Gastrocnemius medialis (tissue), 4 donors: ENCODE data around the gene ACVR2A. TPM values are rescaled to one million over a fixed set of nuclear protein-coding genes. Genes with fewer than 3 reads are reported as not detected.
A peak's percentile ranks its signal among the peaks of the same experiment; 100 is the strongest.

Source experiments
- ATAC-seq, 2 donors: fragments of 150-250 bp; one replicate each; pipeline ENCODE4 v1.9.1; 2016
- DNase-seq, 2 donors: peaks; one replicate each; pipeline ENCODE4 v3.0.0-alpha.2; 2019
- H3K27ac ChIP-seq, 4 donors: fragments of 200-600 bp; sonication (generic); 1 replicate in 1 of 4; 2 replicates in 3 of 4; pipeline ENCODE4 v1.5.1; 2016 to 2018; ENCODE audit warnings: mild to moderate bottlenecking in 2 of 4, moderate library complexity in 1 of 4
- H3K27me3 ChIP-seq, 3 donors: fragments of 200-600 bp; sonication (generic) in 2 of 3; 1 replicate in 1 of 3; 2 replicates in 2 of 3; pipeline versions ENCODE4 v1.5.1 to v1.6.0; 2016 to 2019; ENCODE audit warnings: mild to moderate bottlenecking in 1 of 3, moderate library complexity in 1 of 3
- H3K36me3 ChIP-seq, 2 donors: fragments of 200-600 bp; sonication (generic) in 1 of 2; one replicate each; pipeline ENCODE4 v1.5.1; 2017 to 2018
- H3K4me1 ChIP-seq, 2 donors: fragments of 200-600 bp; sonication (generic) in 1 of 2; one replicate each; pipeline ENCODE4 v1.5.1; 2016 to 2017; ENCODE audit warnings: mild to moderate bottlenecking in 2 of 2
- H3K4me3 ChIP-seq, 4 donors: fragments of 200-600 bp; sonication (generic) in 3 of 4; 1 replicate in 1 of 4; 2 replicates in 3 of 4; pipeline ENCODE4 v1.5.1; 2016 to 2019; ENCODE audit warnings: mild to moderate bottlenecking in 2 of 4
- H3K9me3 ChIP-seq, 3 donors: fragments of 200-600 bp; sonication (generic) in 2 of 3; 1 replicate in 1 of 3; 2 replicates in 2 of 3; pipeline ENCODE4 v1.5.1; 2016 to 2019
- POLR2A ChIP-seq, 2 donors: fragments of 450-650 bp; IDR thresholded peaks; one replicate each; pipeline ENCODE4 v1.6.1; 2017; ENCODE audit warnings: antibody characterized with exemption in 2 of 2, mild to moderate bottlenecking in 2 of 2, moderate library complexity in 2 of 2
- in situ Hi-C, 4 donors: fragments of 200-750 bp; cut with MboI; loops; one replicate each; pipeline versions ENCODE4 v1.15.0 to v1.8.0; 2017; ENCODE audit warnings: low sequenced_read_pairs in 4 of 4
- intact Hi-C: fragments of 100-400 bp; cut with DNase I; formaldehyde crosslinking; loops from one replicate; pipeline ENCODE4 v1.15.1; 2023; ENCODE audit warnings: low total_unique reads
- total RNA-seq, 4 donors: library from RNA; depleted of rRNA; stranded (reverse); fragments of >200 nt; gene quantifications; one replicate each; pipeline versions ENCODE4 v1.1.0 to v1.2.3, GENCODE V29; 2016
- TF ChIP-seq, protein P1 (sequence below), 5 experiments: fragments of 450-650 bp in 3 of 5; fragments of 200-600 bp in 2 of 5; sonication (generic) in 2 of 5; IDR thresholded peaks in 4 of 5; conservative IDR thresholded peaks in 1 of 5; 1 replicate in 4 of 5; 2 replicates in 1 of 5; pipeline ENCODE4 v1.5.1; 2016 to 2019; ENCODE audit warnings: antibody characterized with exemption in 5 of 5, mild to moderate bottlenecking in 3 of 5, moderate library complexity in 3 of 5

The ACVR2A gene
- total RNA-seq, 4 donors from 2014 or later: 6.6 to 10.6 (median 7.5) TPM

DNA sequence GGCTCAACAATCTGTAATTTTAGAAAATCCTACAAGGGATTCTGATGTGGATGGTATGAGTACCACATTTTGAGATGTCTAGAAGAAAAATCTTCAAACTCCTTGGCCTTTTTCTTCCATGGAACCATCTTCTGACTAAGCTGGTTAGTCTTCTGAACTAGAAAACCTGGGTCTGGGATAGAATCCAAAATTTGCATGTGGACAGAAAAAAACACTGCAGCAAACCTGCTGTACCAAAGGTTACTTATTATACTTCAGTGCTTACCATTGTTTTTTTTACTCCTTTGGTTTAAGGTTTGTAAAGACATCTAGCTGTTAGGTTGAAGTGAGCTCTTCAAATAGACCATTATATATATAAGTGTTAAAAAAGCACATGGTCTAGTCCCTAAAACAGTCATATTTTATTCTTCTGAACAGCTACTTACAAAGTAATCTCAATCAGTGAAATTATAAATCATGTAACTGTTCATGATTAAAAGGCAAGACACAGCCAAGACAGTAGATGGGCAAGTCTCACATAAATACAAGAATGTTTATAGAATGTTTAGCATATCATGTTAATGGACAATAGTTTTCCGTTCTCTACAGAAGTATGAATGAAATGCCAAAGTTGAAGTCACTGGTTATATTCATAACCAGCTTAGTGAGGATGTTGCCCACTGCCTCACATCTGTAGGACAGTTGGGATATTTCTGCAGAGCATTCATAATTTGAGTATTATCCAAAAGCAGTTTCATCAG, 90.2 kb downstream of the ACVR2A start:
- TF ChIP-seq, protein P1, sequence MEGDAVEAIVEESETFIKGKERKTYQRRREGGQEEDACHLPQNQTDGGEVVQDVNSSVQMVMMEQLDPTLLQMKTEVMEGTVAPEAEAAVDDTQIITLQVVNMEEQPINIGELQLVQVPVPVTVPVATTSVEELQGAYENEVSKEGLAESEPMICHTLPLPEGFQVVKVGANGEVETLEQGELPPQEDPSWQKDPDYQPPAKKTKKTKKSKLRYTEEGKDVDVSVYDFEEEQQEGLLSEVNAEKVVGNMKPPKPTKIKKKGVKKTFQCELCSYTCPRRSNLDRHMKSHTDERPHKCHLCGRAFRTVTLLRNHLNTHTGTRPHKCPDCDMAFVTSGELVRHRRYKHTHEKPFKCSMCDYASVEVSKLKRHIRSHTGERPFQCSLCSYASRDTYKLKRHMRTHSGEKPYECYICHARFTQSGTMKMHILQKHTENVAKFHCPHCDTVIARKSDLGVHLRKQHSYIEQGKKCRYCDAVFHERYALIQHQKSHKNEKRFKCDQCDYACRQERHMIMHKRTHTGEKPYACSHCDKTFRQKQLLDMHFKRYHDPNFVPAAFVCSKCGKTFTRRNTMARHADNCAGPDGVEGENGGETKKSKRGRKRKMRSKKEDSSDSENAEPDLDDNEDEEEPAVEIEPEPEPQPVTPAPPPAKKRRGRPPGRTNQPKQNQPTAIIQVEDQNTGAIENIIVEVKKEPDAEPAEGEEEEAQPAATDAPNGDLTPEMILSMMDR (IDR thresholded peaks at IDR 0.05 in 4 of 5, conservative IDR thresholded peaks at IDR 0.05 in 1 of 5): no peak
- no peak for TF ChIP-seq POLR2A (IDR thresholded peaks at IDR 0.05)
- H3K27me3 ChIP-seq: no peaks in the 10 kb centered on the region
- peaks cover 4 to 10% of the 10 kb centered on the region in 2 donors for H3K4me1 ChIP-seq
- in situ Hi-C loops: loop anchor here (5.0 to 25.0 kb wide), 4 partner anchors 560 to 1052 kb away; no protein-coding TSS in a partner anchor
- DNase-seq (no peak), ATAC-seq (no peak)
- peaks cover 0 to 30% of the 10 kb centered on the region in 2 donors for H3K36me3 ChIP-seq
- no peaks in the 10 kb centered on the region for H3K9me3 ChIP-seq
- H3K27ac ChIP-seq: no peak overlapping the region
- no peak overlapping the region for H3K4me3 ChIP-seq
- intact Hi-C loops: no loop called here

DNA sequence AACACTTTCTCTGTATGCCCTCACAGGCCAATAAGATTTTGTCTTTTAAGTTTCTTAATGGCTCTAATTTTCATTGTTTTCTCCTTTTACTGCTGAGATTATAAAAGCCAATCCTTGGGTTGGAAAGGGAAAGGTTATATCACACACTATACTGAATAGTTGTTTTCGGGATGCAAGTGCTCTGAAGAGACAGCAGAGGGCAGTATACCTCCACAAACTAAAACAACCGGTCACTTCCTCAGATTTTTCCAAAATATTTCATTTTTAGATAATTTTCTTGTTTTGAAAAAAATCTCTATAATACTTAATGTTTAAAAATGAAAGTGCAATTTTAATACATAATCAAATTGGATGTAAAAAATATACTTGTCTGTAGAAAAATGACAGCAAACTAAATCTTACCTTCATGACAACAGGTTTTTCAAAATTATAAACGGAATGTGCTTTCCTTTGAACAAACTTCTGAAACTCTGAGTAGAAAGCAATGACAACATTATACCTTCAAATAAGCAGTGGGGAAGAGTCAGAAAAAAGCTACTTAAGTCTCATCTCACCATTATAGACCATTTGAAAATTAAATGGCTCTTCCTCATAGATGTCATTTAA, 93.0 kb downstream of the ACVR2A start:
- ATAC-seq: peak in 1 of 2 donors; percentile 64
- no peaks in the 10 kb centered on the region for H3K9me3 ChIP-seq
- TF ChIP-seq POLR2A (IDR thresholded peaks at IDR 0.05): no peak
- TF ChIP-seq, protein P1 (IDR thresholded peaks at IDR 0.05 in 4 of 5, conservative IDR thresholded peaks at IDR 0.05 in 1 of 5): peak; percentile 73 to 89 (median 80)
- no peaks in the 10 kb centered on the region for H3K27me3 ChIP-seq
- H3K27ac ChIP-seq: no peak overlapping the region
- H3K4me1 ChIP-seq: peaks cover 1 to 3% of the 10 kb centered on the region in 2 donors
- intact Hi-C loops (loop anchor here (1.0 kb wide), 2 partner anchors 571 to 1052 kb away; no protein-coding TSS in a partner anchor), in situ Hi-C loops (loop anchor here (5.0 to 25.0 kb wide), 4 partner anchors 557 to 1049 kb away; no protein-coding TSS in a partner anchor)
- DNase-seq: no peak
- H3K4me3 ChIP-seq: no peak overlapping the region
- peaks cover 5 to 27% of the 10 kb centered on the region in 2 donors for H3K36me3 ChIP-seq

DNA sequence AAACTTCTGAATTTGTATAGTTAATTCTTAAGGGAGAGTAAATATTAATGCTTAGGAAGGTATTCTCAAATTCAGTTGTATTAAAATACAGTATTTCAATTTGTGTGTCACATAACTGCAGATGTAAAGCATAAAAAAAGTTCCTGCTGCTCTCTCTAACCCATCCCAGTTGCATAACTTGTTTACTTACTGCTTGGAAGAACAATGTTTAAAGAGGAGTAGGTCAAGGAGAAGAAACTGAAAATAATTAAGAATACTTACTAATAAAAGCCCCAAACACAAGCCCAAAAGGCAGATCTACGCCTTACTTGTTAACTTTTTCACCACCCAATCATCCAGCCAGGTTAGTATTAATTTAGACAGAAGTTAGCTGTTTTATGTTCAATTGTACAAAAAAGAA, 94.5 kb downstream of the ACVR2A start:
- Histone ChIP-seq H3K27me3 (no peaks in the 10 kb centered on the region), H3K9me3 (no peaks in the 10 kb centered on the region), H3K4me1 (peaks cover 0 to 2% of the 10 kb centered on the region in 2 donors), H3K36me3 (peaks cover 5 to 22% of the 10 kb centered on the region in 2 donors), H3K4me3 (no peak overlapping the region), H3K27ac (peak overlapping the region in 1 of 4 donors; percentile 27)
- DNase-seq (no peak), ATAC-seq (no peak)
- intact Hi-C loops (no loop called here), in situ Hi-C loops (loop anchor here (5.0 to 25.0 kb wide), 4 partner anchors 555 to 1048 kb away; no protein-coding TSS in a partner anchor)
- TF ChIP-seq, protein P1 (IDR thresholded peaks at IDR 0.05 in 4 of 5, conservative IDR thresholded peaks at IDR 0.05 in 1 of 5): no peak
- TF ChIP-seq POLR2A (IDR thresholded peaks at IDR 0.05): no peak

DNA sequence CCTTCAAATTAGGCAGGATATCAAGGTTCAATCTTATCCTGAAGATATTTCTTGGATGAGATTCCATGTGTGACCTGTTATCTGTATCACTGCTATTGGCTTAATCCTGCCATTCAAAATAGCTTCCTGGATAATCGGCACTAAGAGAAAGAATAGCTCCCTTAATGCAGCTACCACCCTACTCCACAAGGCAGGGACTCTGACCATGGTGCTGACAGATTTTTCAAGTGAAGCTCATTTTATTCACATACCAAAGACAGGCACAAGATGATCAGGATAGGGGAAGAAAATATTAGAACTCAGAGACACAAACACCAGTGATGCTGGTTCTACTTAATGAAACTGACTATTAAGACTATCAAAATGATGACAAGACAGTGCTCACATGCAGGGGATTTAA, 100.8 kb downstream of the ACVR2A start:
- Histone ChIP-seq H3K4me3 (no peak overlapping the region), H3K27ac (no peak overlapping the region), H3K36me3 (peaks cover 9 to 29% of the 10 kb centered on the region in 2 donors), H3K4me1 (no peaks in the 10 kb centered on the region), H3K9me3 (no peaks in the 10 kb centered on the region), H3K27me3 (no peaks in the 10 kb centered on the region)
- TF ChIP-seq, protein P1 (IDR thresholded peaks at IDR 0.05 in 4 of 5, conservative IDR thresholded peaks at IDR 0.05 in 1 of 5): no peak
- in situ Hi-C loops (loop anchor here (25.0 kb wide), 1 partner anchor 1042 kb away; no protein-coding TSS in a partner anchor), intact Hi-C loops (no loop called here)
- DNase-seq (no peak), ATAC-seq (no peak)
